Stimulated activated CD4-positive, alpha-beta T cell treated with anti-CD3 and anti-CD28 coated beads, Interleukin-1b, Interleukin-23, amount 100 ng/mL, for 4 hours (primary cell): Measurements from ENCODE around the gene DTX3.
A peak's percentile ranks its signal among the peaks of the same experiment; 100 is the strongest.
"Not testable (repeated sequence)": the region's sequence is repeated elsewhere in the genome, so short reads cannot be mapped to it uniquely, and the experiment has no call there.

ENCODE experiments used
- DNase-seq, 2 donors: peaks; one replicate each; pipeline ENCODE4 v3.0.0-alpha.2; 2020; ENCODE audit warnings: low read depth in 2 of 2

The DTX3 gene

GRCh38 chr12:57632073-57632957 lies 27.7 kb downstream of the DTX3 start:
- DNase-seq = no peak

DNA sequence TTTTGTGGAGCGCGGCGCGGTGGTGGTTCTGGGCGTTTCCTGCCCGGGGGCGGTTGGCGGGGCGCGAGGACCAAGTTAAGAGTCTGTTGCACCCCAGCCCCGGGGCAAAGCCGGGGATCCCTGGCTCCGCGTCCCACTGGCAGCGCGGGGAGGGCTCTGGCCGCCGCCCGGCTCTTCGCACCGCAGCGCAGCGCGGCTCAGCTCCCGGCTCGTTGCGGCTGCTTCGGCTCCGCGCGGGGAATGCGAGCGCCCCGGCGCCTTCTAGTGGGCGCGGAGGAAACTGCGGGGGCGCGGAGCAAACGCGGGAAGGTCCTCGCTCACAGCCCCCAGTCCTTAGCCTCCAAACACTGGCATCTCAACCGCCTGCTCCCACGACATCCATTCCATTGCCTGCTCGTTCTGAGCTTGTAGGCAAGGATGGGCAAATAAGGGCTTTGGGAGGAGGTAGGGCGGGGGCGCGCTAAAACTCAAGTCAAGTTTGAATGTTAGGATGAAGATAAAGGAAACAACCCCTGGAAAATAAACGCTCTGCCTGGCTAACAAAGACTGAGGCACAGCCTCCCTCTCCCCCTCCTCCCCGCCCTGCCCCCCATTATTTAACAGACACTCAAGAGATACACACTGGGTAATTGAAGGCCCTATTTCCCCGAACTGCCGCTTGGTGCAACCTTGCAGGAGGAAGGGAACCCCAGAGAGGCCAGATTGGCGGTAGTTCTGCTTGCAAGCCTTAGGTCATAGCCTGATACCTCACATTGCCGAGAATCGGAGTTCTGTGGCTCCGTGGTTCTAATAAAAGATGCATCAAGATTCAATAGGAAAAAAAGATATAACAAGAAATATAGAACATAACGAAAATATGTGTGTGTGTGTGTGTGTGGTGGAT lies 28.6 kb downstream of the DTX3 start, which contains the start of gene B4GALNT1:
TSS of gene B4GALNT1 (minus strand) at position 244 of the 883 bp plus-strand sequence. CDS start 1,069 bp downstream, outside the sequence.
- peak; percentile 52 to 69 for DNase-seq

GRCh38 chr12:57636731-57637130 lies 32.1 kb downstream of the DTX3 start:
- not testable (repeated sequence) for DNase-seq

- DNase-seq = no peak
These were observed 32.7 kb downstream of the DTX3 start for GRCh38 chr12:57637364-57637763.

GRCh38 chr12:57638096-57638495 lies 33.5 kb downstream of the DTX3 start:
- DNase-seq = no peak

- DNase-seq = no peak
These were observed 35.8 kb downstream of the DTX3 start for GRCh38 chr12:57640175-57641042.

GRCh38 chr12:57641699-57642442 lies 37.2 kb downstream of the DTX3 start:
- DNase-seq = no peak

- DNase-seq = not testable (repeated sequence)
These were observed 41.5 kb downstream of the DTX3 start for GRCh38 chr12:57645990-57646658.

GRCh38 chr12:57646659-57647049 lies 42.0 kb downstream of the DTX3 start:
- not testable (repeated sequence) for DNase-seq

DNA sequence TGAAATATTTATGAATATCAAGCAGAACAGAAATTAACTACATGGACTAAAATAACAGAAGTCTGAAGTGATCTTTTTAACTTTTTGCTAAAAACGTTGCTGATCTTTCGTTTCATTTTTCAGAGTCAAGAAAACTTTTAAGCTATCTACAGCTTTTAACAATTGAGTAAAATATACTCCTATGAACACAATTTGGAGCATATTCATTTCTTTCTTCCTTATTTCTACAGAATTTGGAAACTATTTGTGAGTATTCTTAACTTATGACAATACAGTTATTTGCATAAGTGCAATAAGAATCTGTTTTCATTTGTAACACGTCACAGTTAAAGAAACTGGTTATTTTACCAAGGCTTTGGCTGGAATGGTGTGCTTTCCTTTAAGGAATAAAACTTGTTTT lies 49.4 kb downstream of the DTX3 start:
- DNase-seq = no peak

DNA sequence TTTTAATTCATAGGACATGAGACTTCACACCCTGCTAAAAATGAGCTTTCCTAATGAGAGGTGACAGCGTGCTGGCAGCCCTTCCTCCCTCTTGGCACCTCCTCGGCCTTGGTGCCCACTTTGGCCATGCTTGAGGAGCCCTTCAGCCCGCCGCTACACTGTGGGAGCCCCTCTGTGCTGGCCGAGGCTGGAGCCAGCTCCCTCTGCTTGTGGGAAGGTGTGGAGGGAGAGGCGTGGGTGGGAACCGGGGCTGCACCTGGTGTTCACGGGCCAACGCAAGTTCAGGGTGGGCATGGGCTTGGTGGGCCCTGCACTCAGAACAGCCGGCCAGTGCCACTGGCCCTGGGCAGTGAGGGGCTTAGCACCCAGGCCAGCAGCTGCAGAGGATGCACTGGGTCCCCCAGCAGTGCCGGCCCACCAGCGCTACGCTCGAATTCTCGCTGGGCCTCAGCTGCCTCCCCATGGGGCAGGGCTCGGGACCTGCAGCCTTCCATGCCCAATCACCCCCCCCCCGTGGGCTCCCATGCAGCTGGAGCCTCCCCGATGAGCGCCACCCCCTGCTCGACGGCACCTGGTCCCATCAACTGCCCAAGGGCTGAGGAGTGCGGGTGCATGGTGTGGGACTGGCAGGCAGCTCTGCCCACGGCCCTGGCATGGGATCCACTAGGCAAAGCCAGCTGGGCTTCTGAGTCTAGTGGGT lies 51.1 kb downstream of the DTX3 start:
- no peak for DNase-seq

- not testable (repeated sequence) for DNase-seq
These were observed 51.8 kb downstream of the DTX3 start for GRCh38 chr12:57656408-57656807.

- DNase-seq = no peak
These were observed 53.1 kb downstream of the DTX3 start for GRCh38 chr12:57657744-57658143.

DNA sequence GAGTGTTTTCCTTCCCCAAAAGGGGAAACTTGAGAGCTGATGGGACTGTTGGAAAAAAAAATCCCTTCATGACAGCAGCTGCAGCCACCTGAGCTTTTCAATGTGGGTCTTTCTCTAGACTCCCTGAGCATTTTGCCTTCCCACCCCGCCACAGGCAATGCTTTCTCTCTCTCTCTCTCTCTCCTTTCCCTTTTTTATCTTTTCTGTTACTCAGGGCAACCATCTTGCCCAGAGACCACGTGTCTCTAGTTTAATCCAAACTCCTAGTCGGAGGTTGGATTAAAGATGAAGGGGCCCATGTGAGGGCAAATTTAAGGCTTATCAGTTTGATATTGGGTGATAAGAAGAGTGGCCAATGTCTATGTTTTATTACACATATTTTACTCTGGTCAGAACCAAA lies 54.3 kb downstream of the DTX3 start:
- no peak for DNase-seq
